Kidney epithelial cell (primary cell): ENCODE measurements around the gene NR5A2. TPM values are rescaled to one million over a fixed set of nuclear protein-coding genes. Genes with fewer than 3 reads are reported as not detected.

Experiments
- DNase-seq: peaks from one replicate; pipeline ENCODE4 v3.0.0-alpha.2; 2010; ENCODE audit warnings: low read depth
- H3K27me3 ChIP-seq: 2 replicates; pipeline ENCODE4 v1.6.0; 2011; ENCODE audit warnings: low read length; ENCODE audit not compliant: control insufficient read depth, insufficient read depth
- H3K36me3 ChIP-seq: 2 replicates; pipeline ENCODE4 v1.5.1; 2011; ENCODE audit warnings: low read length; ENCODE audit not compliant: control insufficient read depth, insufficient read depth
- H3K4me3 ChIP-seq: 2 replicates; pipeline ENCODE4 v1.5.1; 2011; ENCODE audit warnings: low read depth, mild to moderate bottlenecking, control low read depth, low read length
- CTCF ChIP-seq: IDR thresholded peaks from 2 replicates; pipeline ENCODE4 v1.5.1; 2011; ENCODE audit warnings: mild to moderate bottlenecking, moderate library complexity, low read length, control low read depth, inconsistent platforms; ENCODE audit not compliant: insufficient read depth, poor library complexity, severe bottlenecking
- total RNA-seq: library from RNA; depleted of rRNA; stranded (reverse); fragments of >200 nt; gene quantifications from 2 replicates; pipeline ENCODE4 v1.2.3, GENCODE V29; 2015

NR5A2 gene
- total RNA-seq, 1 donor from 2014 or later, result not detected

- no peak for TF ChIP-seq CTCF
- H3K4me3 ChIP-seq, result no peak overlapping the region
- H3K27me3 ChIP-seq, result no peaks in the 10 kb centered on the region
- no peak for DNase-seq
- no peaks in the 10 kb centered on the region for H3K36me3 ChIP-seq
Measured at GRCh38 chr1:200221614-200222282, 194.2 kb downstream of the NR5A2 start.

- TF ChIP-seq CTCF, result no peak
- H3K36me3 ChIP-seq, result no peaks in the 10 kb centered on the region
- no peak overlapping the region for H3K4me3 ChIP-seq
- H3K27me3 ChIP-seq, result no peaks in the 10 kb centered on the region
- DNase-seq, result no peak
Measured at GRCh38 chr1:200223207-200223606, 195.7 kb downstream of the NR5A2 start.

GRCh38 chr1:200223613-200224012 lies 196.1 kb downstream of the NR5A2 start:
- TF ChIP-seq CTCF, result no peak
- DNase-seq, result no peak
- Histone ChIP-seq H3K27me3 (no peaks in the 10 kb centered on the region), H3K36me3 (no peaks in the 10 kb centered on the region), H3K4me3 (no peak overlapping the region)

- H3K36me3 ChIP-seq, result no peaks in the 10 kb centered on the region
- no peak for TF ChIP-seq CTCF
- H3K4me3 ChIP-seq, result no peak overlapping the region
- no peaks in the 10 kb centered on the region for H3K27me3 ChIP-seq
- DNase-seq, result no peak
Measured at GRCh38 chr1:200224315-200224714, 196.8 kb downstream of the NR5A2 start.

GRCh38 chr1:200226268-200226968 lies 198.9 kb downstream of the NR5A2 start:
- H3K4me3 ChIP-seq, result no peak overlapping the region
- no peaks in the 10 kb centered on the region for H3K27me3 ChIP-seq
- no peaks in the 10 kb centered on the region for H3K36me3 ChIP-seq
- no peak for TF ChIP-seq CTCF
- DNase-seq, result no peak

GRCh38 chr1:200226969-200227303 lies 199.4 kb downstream of the NR5A2 start:
- Histone ChIP-seq H3K27me3 (no peaks in the 10 kb centered on the region), H3K4me3 (no peak overlapping the region), H3K36me3 (no peaks in the 10 kb centered on the region)
- no peak for DNase-seq
- TF ChIP-seq CTCF, result no peak
